SKM-1 (cell line): ENCODE data around the gene FCSK.

Experiments
- DNase-seq: peaks from one replicate; lab custom pipeline; 2025; ENCODE audit not compliant: unreplicated experiment; lab: John Stamatoyannopoulos, UW

The FCSK gene

DNA sequence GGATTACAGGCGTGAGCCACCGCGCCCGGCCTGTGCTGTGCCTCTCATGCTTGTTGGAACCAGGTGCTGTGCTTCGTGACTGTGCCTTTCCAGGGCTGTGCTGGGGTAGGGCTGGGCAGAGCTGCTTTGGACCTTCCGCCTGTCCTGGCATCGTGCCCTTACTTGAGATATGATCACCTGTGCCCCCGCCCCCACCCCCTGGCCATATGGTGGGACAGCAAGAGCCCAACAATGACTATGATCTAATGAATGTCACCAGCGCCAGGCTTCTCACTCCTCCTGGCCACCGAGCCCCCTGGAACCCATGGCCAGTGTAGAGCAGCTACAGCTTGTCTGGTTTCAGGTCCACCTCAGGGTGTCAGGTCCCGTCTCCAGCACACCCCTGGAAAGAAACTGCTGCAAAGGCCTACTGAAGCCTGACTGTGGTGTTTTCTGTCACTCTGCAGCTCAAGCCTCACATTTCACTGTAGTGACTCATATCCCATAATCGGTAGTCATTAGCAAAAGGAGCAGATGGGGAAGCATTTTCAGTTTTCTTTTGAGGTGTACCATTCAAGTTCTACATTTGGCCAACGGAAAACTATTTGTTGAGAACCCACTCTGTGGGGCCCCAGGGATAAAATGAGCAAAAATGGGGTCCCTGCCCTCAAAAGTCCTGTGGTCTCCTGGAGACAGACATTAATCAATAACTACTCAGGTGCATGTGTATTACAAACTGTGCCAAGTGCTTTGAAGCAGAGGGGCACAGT lies 22.1 kb downstream of the FCSK start:
- DNase-seq: no peak

GRCh38 chr16:70478169-70478568 lies 23.8 kb downstream of the FCSK start:
- DNase-seq: no peak

- DNase-seq: no peak
Measured at GRCh38 chr16:70478912-70479341, 24.5 kb downstream of the FCSK start.

DNA sequence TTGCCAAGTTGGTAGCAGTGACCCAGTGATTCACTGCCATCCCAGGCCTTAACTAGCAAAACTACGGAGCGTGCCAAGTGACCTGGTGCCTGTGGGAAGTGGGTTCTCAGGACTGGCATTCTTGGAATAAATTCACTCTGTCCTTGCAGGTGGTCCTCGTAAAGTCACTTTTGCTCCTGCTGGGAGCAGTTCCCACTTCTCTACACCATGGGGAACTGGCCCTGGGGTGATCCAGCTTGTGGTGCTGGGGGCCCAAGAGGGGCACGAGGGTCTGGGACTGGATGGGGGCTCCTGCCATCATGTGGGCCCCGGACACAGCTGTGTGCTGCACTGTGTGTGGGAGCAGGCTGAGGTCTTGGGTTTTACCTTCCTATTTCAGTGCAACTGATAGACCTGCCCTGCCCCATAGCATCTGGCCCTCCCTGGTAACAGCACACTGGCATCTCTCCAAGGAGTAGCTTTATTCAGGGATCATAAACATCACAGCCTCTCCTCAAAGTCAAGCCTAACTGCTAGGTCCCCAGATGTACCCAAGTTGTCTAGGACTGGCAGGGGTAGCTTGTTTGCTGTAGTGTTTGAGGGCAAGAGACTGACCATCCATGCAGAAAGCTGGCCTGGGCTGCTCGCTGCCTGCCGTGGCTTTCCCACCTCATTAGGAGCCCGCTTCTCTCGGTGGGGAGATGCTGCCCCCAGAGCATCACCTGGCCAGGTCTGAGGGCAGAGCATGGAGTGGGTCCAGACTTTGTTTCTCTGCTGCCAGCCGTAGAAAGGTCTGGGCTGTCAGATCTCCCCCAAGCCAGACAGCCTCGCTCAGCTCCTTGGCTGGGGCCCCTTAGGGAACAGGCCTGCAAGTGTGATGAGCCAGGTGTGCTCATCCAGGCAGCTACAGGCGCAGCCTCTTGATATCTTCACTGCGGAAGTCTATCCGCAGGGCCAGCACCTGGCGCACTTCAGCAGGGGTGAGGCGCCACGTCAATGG lies 26.0 kb downstream of the FCSK start:
- DNase-seq: no peak

DNA sequence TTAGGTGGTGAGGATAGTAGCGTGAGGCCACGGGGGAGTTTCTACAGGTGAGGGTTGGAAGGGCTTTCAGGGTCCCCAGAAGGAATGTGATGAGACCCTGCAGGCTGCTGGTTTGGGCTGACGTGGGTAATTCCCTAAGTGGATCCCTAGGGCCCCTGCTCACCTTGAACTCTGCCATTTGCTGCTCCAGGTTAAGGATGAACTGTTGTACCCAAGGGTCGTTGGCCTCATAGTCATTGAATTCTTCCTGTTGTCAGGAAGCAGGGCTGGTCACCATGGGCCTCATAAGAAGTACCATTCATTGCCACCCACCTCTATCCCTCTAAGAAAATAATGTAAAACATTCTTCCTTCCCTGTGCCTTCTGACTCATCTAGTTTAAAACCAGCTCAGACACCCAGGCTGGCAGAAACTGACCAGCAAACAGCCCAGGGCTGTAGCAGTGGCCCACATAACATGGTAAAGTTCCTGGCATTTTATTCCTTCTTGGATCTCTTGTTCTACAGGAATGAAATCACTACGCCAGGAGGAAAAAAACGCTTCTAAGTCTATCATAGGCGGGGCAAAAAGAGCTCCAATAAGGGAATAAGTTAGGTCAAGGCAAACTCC lies 27.6 kb downstream of the FCSK start:
- no peak for DNase-seq

DNA sequence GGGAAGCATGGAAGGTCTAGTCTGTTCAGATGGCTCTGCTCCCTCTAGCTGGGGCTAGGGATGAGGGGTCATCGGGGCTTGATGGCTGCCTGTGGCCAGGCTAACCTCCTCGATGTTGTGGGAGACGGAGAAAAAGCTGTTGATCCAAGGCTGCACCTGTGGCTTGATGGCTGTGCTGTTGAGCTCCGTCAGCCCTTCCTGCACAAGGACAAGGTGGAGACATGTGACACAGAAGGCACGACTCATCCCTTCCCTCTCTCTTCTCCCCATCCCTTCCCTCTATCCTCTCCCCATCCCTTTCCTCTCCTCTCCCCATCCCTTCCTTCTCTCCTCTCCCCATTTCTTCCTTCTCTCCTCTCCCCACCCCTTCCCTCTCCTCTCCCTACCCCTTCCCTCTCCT lies 28.2 kb downstream of the FCSK start:
- no peak for DNase-seq

GRCh38 chr16:70483426-70483825 lies 29.0 kb downstream of the FCSK start:
- DNase-seq: no peak

GRCh38 chr16:70484867-70485266 lies 30.5 kb downstream of the FCSK start:
- no peak for DNase-seq

GRCh38 chr16:70490261-70490660 lies 35.9 kb downstream of the FCSK start:
- DNase-seq: no peak

DNA sequence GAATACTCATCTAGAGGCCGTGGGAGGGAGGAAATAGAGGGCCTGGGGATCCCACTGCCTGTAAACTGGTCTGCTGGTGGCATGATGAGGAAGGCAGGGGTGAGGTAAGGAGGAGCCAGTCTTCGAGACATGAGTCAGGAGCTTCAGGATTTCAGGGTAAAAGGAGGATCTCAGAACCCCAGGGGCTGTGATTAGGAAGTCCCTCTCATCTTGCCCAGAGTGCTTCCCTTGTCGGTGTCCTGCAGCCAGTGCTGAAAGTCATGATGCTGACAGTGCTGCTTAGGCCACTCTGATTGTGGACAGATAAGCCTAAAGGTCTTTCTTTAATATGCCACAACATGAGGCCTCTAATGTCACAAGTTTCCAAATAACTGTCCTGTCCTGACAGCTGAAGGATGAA lies 39.4 kb downstream of the FCSK start:
- DNase-seq: no peak

DNA sequence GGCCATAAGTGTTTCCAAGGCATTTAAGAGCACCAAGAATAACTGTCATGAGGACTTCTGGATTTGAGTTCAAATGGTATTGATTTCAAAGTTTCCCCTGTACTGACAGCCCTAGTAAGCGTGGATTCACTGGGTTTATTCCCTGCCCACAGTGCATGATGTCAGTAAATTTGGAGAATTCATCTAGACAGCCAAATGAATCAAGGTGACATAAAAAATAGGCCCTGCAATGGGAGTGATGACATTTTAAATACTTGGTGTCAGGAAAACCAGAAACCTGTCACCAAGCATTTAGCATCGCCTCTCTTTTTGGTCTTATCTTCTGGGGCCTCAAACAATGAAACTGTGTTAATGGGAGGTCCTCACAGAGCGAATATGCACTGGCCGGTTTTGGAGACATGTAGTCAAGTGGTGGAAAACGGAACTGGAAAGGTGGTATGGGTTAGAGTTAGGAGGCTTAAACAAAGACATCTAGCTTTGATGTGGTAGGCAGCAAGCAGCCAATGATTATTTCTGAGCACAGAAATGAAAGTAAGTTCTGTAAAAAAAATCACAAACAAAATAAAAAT lies 39.9 kb downstream of the FCSK start:
- no peak for DNase-seq

GRCh38 chr16:70494777-70495176 lies 40.4 kb downstream of the FCSK start:
- DNase-seq: no peak

GRCh38 chr16:70495425-70496182 lies 41.2 kb downstream of the FCSK start:
- no peak for DNase-seq

DNA sequence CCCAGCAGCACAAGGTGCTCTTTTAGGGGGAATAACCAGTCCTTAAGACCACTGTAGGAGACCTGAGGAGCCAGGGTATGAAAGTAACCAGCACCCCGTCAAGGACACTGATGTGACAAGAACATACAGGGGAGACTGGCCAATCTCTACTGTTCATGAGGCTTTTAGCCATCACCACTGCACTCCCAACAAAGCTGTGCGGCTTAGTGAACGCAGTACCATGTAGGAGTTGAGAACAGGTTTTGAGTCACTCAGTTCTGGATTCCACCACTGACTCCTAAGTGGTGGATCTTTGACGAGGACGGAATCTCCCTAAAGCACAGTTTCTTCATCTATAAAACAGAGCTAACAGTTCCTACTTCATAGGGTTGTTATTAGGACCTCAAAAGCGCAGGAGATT lies 42.1 kb downstream of the FCSK start:
- no peak for DNase-seq

DNA sequence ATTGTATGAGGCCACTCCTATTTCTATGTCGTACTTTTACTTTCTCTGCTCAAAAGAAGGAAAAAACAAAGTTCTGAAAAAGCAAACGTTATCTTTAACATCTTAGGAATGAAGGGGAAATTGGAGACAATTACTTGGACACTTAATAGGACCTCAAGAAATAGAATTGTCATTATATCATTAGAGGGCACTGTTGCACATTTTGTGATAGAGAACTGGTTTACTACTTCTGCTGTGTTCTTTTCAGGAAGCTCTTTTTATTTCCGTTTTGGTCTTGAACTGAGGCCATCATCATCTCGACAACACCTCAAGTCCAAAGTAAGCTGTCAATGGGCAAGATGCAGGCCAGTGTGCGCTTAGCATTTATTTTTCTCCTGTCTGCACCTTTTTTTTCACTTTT lies 54.4 kb downstream of the FCSK start:
- DNase-seq: no peak

- DNase-seq: no peak
Measured at GRCh38 chr16:70510216-70510615, 55.8 kb downstream of the FCSK start.

DNA sequence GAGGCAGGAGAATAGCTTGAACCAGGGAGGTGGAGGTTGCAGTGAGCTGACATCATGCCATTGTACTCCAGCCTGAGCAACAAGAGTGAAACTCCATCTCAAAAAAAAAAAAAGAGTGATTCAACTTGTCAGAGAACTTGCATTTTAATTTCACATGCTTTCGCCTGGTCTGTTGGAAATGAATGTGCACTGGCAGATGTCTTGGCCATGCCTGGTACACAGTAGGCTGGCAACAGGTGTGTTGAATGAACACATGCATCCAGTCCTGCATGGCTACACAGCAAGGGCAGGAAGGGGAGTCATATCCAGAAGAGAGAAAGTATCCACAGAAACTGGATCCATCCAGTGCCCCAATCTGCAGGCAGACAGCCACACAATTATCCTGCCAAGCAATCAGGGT lies 57.4 kb downstream of the FCSK start:
- DNase-seq: no peak

DNA sequence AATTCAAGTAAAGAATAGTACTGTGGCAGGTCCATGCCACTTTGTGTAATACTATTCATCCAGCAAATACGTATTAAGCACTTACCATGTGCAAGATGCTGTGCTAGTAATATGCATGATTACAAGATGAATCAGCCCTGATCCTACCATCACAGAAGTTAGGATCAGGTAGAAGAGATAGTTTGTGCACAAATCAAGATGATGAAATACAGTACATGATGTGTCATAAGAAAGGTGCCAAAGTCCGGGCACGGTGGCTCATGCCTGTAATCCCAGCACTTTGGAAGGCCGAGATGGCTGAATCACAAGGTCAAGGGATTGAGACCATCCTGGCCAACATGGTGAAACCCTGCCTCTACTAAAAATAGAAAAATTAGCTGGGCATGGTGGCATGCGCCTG lies 58.1 kb downstream of the FCSK start:
- DNase-seq: no peak

GRCh38 chr16:70520612-70521297 lies 66.4 kb downstream of the FCSK start:
- DNase-seq: no peak
